IPS-18c (cell line): ENCODE measurements around the gene ZMIZ2.
A peak's percentile ranks its signal among the peaks of the same experiment; 100 is the strongest.

Experiments
- H3K4me3 ChIP-seq: 2 replicates; pipeline ENCODE4 v1.7.0; 2013; ENCODE audit warnings: low read depth, mild to moderate bottlenecking, low read length, moderate library complexity; ENCODE audit not compliant: insufficient read depth
- H3K9me3 ChIP-seq: one replicate; pipeline ENCODE4 v1.6.1; 2013; ENCODE audit warnings: mild to moderate bottlenecking, low read length, moderate library complexity; ENCODE audit not compliant: control insufficient read depth, insufficient read depth

ZMIZ2 gene

DNA sequence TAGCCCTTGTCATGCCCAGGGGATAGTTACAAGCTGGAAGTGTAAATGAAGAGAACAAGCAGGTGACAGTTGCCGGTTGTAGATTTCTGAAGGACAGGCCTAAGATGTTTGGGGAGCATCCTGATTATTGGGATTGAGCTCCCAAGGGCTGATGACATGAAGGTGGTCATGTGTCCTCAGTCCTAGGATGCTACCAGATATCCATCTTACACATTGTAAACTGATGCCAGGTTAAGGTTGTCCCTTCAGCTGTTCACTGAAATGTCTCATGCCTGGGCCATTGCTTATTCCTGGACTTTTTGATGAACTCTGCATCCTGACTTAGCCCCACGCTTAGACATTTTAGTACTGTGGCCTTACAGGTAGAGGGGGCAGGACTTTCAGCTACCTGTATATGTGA is 1.3 kb downstream of the ZMIZ2 start:
- no peaks in the 10 kb centered on the region for H3K9me3 ChIP-seq
- peak overlapping the region; percentile 21; the same call in 1 of the 2 replicates for H3K4me3 ChIP-seq

DNA sequence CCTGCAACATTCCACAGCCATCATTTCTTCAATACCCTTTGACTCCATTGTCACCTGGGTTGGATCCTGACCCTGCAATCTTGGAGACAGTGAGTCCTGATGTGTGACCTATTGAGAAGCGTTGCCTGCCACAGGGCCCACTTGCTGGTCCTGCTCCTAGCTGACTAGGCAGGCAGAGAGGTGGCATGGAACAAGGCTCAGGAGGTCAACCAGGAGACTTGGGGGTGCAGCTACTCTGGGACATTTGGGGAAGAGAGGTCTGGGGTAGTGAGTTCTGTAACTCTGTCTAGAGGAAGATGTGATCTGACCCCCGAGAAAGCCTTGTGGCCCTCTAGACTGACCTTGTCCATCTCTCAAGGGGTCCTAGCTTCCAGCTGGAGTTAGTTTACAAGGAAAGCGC is 1.8 kb downstream of the ZMIZ2 start:
- H3K4me3 ChIP-seq: no peak overlapping the region
- no peaks in the 10 kb centered on the region for H3K9me3 ChIP-seq

DNA sequence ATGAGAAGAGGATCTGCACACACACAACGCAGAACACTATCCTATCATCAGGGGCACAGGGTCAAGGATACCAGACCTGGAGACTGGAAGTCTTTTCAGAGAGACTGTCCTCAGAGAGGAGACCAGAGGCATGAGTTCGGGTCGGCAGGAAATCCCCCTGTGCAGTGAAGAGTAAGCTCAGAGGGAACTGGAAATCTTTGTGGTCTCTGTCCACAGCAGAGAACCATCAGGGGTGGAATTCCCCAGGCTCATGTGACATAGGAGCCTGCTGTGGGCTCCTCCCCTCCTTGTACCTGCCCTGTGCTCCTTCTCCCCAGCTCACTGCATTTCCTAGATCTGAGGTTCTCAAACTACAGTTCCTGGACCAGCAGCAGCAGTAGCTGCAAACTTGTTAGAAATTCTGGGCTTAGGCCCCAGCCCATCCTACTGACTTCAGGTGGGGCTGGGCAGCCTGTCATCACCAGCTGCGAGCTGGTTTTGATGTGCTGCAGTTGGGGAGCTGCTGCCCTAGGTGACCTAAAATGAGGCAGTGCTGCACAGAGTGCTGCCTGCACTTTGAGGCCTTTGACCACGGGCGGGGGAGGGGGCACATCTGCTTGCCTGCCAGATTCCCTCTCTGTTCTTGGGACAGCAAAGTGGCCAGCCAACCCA is 2.4 kb downstream of the ZMIZ2 start:
- Histone ChIP-seq H3K4me3 (no peak overlapping the region), H3K9me3 (no peaks in the 10 kb centered on the region)

DNA sequence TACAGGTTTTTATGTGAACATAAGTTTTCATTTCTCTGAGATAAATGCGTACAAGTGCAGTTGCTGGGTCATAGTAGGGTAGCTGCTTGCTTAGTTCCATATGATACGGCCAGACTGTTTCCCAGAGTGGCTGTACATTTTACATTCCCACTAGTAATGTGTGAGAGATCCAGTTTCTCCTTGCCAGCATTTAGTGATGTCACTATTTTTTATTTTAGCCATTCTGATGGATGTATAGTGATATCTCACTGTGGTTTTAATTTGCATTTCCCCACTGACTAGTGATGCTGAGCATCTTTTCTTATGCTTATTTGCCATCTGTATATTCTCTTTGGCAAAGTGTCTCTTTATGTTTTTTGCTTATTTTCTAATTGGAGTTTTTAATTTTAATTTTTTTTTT is 4.2 kb downstream of the ZMIZ2 start:
- Histone ChIP-seq H3K4me3 (no peak overlapping the region), H3K9me3 (no peaks in the 10 kb centered on the region)

DNA sequence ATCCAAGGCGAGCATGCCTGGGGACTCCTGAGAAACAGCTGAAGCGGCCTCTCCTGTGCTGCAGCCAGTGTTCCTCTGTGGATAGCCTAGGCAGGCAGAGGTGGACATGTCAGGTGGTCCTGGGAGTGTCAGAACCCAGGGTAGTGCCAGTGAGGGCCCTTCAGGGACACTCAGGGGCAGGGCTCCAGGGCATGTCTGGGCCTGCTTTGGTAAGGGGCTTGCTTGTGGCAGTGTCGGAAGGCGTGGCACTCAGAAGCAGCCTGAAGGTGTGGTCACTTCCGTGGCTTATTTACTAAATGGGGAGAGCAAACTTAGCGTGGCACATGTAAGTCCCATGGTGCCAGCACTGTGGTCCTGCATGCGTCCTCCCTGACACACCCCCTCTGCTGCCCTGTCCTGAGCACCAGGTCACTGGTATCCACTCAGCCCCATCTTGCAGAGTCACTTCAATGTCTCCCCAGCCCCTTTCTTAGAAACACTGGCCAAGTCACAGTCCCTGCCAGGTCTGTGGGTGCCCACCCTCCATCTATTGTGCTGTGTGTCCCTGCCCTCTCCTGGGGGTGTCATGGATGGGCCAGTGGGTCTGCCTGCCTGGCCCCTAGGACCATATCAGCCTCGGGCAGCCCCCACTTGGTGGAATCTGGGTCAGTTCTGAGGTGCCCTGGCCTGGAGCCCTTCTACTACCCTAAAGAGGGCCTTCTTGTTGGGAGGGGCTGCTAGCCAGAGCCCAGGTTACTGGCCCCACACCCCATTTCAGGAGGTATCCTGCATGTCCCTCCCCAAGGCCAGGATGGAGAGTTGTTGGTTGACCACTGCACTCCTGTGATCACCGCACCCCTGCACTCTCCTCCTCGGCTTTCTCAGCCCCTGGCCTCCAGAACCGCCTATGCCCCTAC is 6.4 kb downstream of the ZMIZ2 start:
- no peak overlapping the region for H3K4me3 ChIP-seq
- H3K9me3 ChIP-seq: no peaks in the 10 kb centered on the region

DNA sequence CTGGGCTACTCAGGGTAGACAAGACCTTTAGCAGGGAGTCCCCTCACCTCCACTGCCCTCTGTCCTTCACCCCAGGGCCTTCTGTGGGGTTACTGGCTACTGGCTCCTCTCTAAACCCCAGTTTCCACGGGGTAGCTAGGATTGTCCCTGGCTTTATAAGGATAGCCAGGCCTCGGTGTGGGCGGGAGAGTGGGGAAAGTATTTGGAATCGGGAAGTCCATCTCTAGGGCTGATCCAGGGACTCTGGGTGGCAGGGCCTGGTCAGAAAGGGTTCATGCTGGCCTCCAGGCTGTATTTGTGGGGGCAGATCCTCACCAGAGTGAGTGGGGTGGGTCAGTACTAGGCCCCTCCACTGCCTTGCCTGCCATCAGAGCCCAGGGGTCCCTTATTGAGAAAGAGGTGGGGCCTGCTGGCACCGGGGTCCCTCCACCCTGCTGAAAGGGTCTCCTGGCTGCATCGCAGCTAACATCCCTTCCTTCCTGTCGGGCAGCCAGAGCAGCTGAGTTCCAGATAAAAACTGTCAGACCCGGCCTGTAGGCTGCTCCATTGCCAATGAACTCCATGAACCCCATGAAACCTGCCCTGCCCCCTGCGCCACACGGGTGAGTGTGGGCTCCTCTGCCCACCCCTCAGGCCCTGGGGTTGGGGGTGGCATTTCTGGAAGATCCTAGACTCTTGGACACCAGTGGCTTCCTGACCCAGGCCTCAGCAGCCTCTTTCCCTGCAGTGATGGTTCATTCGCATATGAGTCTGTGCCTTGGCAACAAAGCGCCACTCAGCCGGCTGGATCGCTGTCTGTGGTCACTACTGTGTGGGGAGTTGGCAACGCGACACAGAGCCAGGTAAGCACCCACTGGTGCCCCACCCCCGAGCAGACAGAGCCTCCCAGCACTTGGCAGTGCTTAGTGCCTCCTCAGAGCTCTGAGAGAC is 7.3 kb downstream of the ZMIZ2 start:
- Histone ChIP-seq H3K9me3 (no peaks in the 10 kb centered on the region), H3K4me3 (no peak overlapping the region)

DNA sequence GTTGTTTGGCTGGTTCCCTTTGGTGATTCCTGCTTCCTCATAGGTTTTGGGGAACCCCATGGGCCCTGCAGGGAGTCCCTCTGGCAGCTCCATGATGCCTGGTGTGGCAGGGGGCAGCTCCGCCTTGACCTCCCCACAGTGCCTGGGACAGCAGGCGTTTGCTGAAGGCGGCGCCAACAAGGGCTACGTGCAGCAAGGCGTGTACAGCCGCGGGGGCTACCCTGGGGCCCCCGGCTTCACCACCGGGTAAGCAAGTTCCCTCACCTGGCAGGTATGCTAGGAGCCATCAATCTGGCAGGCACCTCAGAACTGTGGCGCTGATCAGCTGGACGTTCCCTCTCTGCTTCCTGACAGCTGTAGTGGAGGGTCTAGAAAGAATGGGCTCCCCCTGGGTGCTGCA is 8.3 kb downstream of the ZMIZ2 start:
- Histone ChIP-seq H3K9me3 (no peaks in the 10 kb centered on the region), H3K4me3 (no peak overlapping the region)

DNA sequence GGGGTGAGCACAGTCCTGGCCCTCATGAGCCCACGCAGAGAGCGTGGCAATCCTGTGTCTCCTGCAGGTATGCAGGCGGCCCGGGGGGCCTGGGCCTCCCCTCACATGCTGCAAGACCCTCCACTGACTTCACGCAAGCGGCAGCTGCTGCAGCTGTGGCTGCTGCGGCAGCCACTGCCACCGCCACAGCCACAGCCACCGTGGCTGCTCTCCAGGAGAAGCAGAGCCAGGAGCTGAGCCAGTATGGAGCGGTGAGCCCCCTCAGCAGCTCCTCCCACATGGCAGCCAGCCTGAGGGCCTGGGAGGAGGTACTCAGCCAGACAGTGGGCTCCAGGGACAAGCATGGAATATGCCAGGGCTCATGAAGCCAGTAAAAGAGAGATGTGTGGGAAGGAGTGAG is 8.7 kb downstream of the ZMIZ2 start:
- H3K9me3 ChIP-seq: no peaks in the 10 kb centered on the region
- no peak overlapping the region for H3K4me3 ChIP-seq

DNA sequence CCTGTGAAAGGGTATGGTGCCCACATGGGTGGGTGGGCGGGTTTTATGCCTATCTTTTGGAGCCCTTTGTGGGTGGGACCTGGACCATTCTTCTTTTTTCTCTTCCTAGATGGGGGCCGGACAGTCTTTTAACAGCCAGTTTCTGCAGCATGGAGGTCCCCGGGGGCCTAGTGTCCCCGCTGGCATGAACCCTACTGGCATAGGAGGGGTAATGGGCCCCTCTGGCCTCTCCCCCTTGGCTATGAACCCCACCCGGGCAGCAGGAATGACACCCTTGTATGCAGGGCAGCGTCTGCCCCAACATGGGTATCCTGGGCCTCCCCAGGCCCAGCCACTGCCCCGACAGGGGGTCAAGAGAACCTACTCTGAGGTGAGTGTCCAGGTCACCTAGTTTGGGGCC is 9.1 kb downstream of the ZMIZ2 start:
- no peak overlapping the region for H3K4me3 ChIP-seq
- no peaks in the 10 kb centered on the region for H3K9me3 ChIP-seq

DNA sequence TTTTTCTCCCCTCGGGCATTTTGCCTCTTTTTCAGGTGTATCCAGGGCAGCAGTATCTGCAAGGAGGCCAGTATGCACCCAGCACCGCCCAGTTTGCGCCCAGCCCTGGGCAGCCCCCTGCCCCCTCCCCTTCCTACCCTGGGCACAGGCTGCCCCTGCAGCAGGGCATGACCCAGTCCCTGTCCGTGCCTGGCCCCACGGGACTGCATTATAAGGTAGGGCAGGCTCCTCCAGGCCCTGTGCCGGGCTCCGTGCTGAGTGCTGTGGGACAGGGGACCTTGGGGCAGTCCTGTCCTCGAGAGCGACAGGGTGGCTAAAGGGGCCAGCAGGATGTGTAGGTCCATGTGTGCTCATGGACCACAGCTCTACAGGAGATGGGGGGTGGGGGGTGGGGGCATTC is 10.6 kb downstream of the ZMIZ2 start:
- H3K9me3 ChIP-seq: no peaks in the 10 kb centered on the region
- no peak overlapping the region for H3K4me3 ChIP-seq

DNA sequence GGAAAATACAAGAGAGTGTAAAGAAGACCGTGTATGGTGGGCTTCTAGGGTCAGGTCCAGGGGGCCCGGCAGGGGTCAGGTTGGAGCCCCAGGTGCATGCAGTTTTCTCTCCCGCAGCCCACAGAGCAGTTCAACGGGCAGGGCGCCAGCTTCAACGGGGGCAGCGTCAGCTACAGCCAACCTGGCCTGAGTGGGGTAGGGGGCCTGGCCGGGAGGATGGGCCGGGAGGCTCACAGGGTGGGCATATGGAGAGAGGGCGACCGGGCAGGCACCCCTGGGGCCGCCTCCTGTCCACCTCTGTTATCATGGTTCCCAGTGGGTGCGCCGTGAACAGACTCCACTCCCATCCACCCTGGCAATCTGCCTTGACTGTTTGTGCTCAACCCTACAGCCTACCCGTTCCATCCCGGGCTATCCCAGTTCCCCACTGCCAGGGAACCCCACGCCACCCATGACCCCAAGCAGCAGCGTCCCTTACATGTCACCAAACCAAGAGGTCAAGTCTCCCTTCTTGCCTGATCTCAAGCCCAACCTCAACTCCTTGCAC is 11.5 kb downstream of the ZMIZ2 start:
- H3K9me3 ChIP-seq: no peaks in the 10 kb centered on the region
- no peak overlapping the region for H3K4me3 ChIP-seq

DNA sequence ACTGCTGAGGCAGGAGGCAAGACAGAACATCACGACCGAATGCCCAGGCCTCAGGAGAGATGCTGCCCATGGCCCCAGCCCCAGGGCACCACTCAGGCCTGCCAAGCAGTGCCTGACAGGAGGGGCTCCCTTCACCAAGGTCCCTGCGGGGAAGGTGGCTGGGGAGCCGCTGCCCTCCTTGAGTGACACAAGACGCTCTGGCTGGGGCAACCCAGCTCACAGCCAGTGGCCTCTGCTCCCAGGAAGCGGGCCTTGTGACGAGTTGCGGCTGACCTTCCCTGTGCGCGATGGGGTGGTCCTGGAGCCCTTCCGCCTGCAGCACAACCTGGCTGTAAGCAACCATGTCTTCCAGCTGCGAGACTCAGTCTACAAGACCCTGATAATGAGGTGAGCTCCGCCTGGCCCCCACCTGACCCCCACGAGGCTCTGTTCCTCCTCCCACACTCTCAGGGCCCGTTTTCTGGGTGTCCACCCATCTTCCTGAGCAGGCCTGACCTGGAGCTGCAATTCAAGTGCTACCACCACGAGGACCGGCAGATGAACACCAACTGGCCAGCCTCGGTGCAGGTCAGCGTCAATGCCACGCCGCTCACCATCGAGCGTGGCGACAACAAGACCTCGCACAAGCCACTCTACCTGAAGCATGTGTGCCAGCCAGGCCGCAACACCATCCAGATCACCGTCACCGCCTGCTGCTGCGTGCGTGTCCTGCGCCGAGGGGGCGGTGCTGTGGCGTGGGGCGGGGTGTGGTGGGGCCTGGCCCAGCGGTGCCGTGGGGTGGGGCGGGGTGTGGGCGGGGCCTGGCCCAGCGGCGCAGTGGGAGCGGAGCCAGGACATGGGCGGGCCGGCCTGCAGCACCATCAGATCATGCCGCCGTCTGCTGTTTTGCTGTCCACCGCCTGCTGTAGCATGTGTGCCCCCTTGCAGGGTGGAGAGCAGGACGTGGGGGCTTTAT is 12.8 kb downstream of the ZMIZ2 start:
- Histone ChIP-seq H3K9me3 (no peaks in the 10 kb centered on the region), H3K4me3 (no peak overlapping the region)

DNA sequence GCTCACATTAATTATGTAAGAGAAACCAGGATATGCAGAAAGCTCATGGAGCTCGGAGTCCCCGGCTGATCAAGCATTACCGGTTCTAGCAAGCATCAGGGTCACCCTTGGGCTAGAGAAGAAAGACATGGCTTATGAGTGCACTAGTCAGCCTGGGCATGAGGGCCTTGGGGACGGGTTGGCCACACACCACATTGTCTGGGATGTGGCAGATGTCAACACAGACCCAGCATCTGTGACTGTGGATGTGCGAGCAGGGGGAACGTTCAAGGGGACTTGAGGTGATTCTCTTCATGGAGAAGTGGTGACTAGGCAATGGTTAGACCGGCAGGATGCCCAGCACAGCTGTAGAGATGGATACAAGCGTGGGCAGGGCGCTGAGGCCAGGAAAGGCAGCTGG is 13.7 kb downstream of the ZMIZ2 start:
- Histone ChIP-seq H3K4me3 (no peak overlapping the region), H3K9me3 (no peaks in the 10 kb centered on the region)

DNA sequence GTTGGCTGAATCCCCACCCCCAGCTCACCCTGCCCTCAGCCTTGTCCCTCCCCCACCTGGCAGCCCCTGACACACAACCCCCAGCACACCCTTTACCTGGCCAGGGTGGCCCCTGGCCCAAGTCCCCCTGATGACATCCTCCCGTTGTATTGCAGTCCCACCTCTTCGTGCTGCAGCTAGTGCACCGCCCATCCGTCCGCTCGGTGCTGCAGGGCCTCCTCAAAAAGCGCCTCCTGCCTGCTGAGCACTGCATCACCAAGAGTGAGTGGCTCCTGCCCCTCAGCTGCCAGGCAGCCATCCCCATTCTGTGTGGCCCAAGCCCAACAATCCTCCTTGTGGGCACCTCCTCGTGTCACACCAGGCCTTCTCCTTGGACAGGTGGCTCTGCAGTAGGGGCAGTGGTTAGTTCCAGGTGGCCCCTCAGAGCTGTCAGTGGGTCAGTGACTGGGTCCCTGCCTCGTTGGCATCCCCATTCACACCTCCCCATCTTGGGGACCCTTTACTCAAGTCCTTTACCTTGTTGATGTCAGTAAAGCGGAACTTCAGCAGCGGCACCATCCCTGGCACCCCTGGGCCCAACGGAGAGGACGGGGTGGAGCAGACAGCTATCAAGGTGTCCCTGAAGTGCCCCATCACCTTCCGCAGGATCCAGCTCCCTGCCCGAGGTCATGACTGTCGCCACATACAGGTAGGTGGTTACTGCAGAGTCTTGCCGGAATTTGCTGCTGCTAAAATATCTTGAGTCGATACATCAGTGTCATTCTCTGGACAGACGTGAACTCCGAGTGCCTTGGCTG is 14.3 kb downstream of the ZMIZ2 start:
- Histone ChIP-seq H3K4me3 (no peak overlapping the region), H3K9me3 (no peaks in the 10 kb centered on the region)

DNA sequence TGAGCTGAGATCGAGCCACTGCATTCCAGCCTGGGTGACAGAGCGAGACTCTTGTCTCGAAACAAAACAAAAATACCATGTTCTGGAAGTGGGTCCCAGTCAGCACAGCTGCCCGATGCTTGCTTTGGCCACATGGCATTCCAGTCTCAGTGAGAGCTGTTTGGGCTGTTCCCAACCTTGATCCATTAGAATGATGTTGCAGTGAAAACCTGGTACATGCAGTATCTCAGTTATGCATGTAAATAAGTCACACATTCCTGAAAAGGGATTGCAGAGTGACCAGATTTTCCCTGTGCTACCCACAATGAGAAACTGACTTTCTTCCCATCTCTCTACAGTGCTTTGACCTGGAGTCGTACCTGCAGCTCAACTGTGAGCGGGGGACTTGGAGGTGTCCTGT is 15.4 kb downstream of the ZMIZ2 start:
- Histone ChIP-seq H3K9me3 (no peaks in the 10 kb centered on the region), H3K4me3 (no peak overlapping the region)
